Measurements from ENCODE around the gene SIGLEC12.
"Not testable (repeated sequence)": the region's sequence is repeated elsewhere in the genome, so short reads cannot be mapped to it uniquely, and the experiment has no call there.

The SIGLEC12 gene

DNA sequence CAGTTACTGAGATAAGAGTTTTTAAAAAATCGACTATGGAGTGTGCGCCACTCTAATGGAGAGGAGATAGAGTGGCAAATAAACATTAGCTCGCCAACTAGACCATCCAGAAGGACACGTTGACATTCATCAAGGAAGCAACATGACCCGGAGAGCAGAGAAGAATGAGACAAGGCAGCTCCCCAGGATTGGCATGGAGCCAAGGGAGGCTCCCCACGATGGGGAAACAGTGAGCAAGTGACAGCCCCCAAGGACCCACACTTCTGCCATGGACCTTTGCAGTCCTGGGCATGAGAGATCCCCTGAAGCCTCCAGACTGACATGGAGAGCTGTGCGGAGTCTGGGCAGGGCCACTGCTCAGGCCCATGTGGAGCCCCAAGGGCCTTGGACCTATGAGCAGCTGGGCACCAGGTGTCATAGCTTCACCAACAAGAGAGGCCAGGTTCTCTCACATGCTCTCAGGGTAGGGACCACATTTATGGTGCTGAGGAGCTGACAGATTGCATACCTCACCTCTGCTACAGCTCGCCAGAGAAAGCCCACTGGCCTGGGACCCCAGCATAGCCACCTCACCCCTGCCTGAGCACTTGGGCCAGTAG is 23.2 kb upstream of the SIGLEC12 start:
- no peak for DNase-seq (ENCODE audit: low read depth in 4 of 4, low spot score in 1 of 4)

DNA sequence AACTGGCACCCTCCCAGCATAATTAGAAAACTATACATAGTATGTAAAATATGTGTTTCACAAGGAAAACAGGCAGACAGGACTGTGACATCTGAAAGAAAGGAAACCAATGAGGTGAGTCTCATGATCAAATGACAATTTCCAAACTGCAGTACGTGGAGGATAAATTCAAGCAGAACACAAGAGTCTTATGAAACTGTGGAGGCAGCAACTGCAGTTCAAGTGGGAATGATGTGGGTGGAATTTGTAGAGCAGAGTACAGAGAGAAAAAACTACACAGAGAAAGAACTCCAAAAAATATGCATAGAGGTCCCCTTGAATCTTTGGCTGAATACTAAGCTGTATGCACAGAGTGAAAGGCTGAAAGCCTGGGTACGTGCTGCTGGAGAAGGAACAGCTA is 20.2 kb upstream of the SIGLEC12 start:
- no peak for DNase-seq (ENCODE audit: low read depth in 4 of 4, low spot score in 1 of 4)

DNA sequence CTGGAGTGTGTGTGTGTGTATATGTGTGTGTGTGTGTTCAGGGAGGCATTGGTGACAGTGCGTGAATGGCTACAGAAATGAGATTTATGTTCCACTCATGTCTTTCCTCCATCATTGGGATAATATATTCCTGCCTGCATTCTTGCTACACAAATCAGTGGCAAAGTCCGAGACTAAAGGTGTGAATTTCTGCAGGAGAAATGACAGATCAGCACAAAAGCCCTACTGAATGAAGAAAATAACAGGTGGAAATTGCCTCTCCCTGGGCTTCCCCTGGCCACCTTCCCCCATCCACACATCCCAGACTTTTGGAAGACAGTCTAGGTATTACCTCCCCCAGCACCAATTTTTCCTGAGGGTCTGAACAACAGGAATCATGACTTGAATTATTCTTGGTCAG is 19.8 kb upstream of the SIGLEC12 start:
- no peak for DNase-seq (ENCODE audit: low read depth in 4 of 4, low spot score in 1 of 4)

DNA sequence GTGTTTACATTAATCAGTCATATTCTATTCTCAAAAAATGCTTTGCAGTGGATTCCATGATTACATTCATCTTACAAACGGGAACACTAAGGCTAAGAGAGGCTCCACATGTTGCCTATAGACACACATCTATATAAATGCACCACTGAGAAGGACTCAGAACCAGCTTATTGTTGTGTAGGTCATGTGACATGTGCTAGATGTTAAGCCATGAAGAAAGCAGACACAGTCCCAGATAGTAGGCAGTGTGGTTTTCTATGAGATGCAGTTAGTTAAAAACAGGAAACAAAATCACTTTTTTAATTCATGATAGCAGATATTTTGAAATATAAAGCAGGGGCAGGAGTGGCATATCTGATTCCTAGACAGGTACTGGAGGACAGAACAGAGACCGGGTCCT is 19.1 kb upstream of the SIGLEC12 start:
- DNase-seq (ENCODE audit: low read depth in 4 of 4, low spot score in 1 of 4): no peak

DNA sequence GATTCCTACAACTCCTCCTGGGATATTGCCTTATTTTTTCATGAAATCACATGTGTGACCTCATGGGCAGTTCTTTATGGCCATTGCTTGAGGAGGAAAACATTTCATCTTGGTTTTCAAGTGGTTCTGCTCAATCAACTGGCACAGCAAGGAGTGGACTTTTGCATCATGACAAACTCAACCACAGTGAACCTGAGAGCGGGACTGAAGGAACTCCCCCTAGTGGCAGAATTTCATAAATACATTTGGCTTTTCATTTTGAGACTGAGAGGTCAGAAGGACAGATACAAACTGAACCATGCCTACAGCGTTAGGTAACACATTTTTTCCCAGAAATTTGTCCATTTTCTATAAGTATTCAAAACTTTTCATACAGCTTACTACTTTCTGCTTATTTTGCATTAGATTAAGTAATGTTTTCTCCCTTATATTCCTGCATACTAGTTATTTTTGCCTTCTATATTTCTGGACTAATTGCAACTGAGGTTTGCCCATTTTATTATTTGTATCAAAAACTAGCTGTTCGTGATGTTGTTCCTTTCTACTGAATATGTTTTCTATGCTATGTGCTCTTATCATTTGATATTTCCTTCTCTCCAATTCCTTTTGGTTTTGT is 13.4 kb upstream of the SIGLEC12 start:
- DNase-seq (ENCODE audit: low read depth in 4 of 4, low spot score in 1 of 4): peak in 1 of 4 experiments; percentile 13

DNA sequence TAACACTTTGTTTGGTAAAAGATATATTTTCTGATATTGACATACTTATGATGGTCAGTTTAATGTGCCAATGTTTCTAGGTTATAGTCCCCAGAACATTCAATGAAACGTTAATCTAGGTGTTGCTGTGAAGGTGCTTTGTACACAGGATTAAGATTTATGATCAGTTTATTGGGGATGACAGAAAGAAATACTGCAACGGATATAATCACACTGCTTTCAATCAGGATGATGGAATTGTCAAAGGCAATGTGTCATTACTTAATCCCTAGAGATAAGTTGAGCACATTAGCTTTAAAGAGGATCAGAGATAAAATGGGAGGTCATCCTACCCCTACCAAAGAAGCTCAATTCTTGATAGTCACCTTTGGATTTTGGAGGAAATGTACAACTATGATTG is 12.4 kb upstream of the SIGLEC12 start:
- no peak for DNase-seq (ENCODE audit: low read depth in 4 of 4, low spot score in 1 of 4)

DNA sequence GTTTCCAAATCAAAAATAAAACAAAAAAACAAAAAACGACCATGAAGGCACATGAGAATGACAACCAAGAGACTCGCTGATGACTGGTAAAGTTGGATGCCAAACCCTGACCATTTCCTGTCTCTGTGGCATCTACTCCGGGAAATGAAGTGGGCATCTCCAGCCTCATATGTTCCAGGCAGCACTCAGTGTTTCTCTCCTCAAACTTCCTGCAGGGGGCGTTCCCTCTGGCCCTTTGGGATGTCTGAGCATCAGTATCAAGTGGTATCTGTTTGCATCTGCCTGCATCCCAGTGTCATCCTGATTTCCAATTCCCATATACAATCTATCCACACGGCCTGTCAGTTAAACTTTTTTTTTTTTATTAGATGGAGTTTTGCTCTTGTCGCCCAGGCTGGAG is 9.8 kb upstream of the SIGLEC12 start:
- no peak for DNase-seq (ENCODE audit: low read depth in 4 of 4, low spot score in 1 of 4)

DNA sequence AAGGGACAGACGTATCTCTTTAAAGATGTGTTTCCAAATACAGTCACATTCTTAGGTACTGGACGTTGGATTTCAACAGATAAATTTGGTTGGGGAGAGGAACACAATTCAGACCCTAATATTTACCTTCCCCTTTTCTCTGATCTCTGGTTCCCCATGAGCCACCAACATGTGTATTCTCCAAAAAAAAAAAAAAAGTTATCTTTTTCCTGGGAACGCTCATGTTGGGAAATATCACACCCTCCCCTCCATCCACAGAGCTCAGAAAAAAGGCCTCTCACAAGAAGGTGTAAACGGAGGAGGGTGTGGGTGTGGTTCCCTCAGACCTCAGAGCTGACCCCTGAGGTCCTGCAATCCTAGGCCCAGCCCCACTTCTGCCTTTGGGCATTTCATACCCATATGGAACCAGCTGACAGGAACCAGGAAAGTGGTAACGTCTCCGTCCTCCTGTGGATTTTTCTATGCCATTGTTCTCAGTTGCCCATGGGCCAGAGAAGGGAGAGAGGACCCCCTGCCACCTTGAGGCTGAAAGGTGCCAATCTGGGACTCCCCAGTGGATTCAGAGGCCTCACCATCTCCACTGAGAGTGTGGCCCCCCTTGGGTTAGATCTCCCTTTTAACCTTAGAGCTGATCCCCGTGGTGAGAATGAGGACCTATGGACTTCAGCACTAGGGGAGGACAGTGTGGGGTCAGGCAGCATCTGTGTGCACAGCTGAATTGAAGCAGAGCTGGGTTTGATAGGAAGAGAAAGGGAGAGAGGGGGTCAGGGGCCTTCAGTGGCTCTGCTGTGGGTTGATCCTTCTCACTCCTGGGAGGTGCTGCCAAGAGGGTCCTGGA is 8.4 kb upstream of the SIGLEC12 start:
- no peak for DNase-seq (ENCODE audit: low read depth in 4 of 4, low spot score in 1 of 4)

DNA sequence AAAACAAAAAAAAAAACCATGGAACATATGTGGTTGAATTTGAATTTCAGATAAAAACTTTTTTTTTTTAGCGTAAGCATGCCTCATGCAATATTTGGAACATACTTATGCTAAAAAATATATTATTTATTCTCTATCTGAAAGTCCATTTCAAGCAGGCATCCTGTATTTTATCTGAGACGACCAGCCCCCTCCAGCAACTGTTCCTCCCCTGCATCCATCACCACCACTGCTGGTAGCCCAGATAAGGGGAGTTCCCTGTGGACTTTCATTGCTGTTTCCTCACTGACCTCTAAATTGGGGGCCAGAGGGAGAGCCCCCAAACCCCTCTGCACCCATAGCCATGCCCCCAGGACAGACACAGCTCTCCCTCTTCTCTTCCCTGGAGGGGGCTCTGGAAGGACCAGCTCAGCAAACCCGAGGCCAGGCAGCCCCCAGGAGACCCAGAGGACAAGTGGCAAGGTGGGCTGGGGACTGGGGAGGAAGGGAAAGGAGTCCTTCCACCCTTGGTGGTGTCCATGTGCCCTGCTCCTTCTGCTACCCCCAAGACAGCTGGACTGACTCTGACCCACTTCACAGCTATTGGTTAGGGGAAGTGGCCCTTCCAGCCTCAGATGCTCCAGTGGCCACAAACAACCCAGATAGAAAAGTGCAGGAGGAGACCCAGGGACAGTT is 6.6 kb upstream of the SIGLEC12 start:
- no peak for DNase-seq (ENCODE audit: low read depth in 4 of 4, low spot score in 1 of 4)

DNA sequence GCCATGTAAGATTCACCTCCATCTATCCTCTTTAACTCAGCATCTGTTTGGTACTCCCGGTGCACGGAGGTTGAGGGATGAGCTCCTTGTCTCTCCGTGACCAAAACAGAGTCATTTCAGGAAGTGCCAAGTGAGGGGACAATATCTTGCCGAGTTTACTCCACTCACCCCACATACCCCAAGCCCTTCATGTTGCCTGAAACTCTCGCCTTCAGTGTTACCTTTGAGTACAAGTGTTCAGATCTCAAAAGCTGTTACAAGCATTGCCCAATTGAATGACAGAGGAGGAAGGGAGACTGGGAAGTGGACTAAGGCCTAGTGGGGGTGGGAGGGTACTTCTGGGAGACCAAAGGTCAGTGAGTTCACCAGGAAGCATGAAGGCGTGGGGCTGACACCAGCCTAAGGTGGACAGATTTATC is 6.0 kb upstream of the SIGLEC12 start:
- DNase-seq (ENCODE audit: low read depth in 4 of 4, low spot score in 1 of 4): no peak

DNA sequence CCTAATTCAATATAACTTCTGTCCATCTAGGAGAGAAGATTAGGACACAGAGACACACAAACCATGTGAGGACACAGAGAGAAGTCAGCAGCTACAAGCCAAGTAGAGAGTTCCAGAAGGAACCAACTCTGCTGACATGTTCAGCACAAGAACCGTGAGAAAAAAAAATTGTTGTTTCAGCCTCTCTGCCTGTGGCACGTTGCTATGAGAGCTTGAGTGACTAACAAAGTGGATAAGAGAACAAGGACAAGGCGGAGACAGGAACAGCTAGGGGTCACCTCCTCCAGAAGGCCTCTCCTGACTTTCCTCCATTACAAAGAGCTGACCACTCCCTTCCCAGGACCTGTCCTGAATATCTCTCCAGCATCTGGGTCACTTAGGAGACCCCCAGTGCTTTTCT is 5.6 kb upstream of the SIGLEC12 start:
- no peak for DNase-seq (ENCODE audit: low read depth in 4 of 4, low spot score in 1 of 4)

DNA sequence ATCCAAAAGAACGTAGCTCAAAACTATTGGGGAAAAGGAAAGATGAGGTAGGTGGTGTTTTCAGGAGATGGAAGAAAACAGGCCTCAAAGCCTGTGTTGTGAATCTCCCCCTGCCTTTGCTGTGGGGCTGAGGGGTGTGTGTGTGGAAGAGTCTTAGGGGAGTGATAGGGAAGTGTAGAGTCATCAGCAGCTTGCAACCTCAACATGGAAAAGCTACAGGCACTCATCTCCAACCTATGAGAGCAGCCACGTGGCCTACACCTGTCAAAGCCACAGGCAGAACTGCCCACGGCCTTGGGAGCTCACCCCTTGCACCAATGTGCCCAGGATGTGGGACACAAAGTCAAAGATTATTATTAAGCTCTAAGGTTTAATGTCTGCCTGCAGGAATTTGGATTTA is 4.3 kb upstream of the SIGLEC12 start:
- no peak for DNase-seq (ENCODE audit: low read depth in 4 of 4, low spot score in 1 of 4)

DNA sequence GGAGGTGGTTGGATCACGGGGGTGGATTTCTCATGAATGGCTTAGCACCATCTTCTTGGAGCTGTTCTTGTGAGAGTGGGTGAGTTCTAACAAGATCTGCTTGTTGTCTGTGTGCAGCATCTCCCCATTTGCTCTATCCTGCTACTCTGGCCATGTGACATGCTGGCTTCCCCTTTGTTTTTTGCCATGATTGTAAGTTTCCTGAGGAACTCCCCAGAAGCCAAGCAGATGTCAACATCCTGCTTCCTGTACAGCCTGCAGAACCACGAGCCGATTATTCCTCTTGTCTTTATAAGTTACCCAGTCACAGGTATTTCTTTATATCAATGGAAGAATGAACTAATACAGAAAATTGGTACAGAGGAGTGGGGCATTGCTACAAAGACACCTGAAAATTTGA is 2.3 kb upstream of the SIGLEC12 start:
- DNase-seq (ENCODE audit: low read depth in 4 of 4, low spot score in 1 of 4): no peak

DNA sequence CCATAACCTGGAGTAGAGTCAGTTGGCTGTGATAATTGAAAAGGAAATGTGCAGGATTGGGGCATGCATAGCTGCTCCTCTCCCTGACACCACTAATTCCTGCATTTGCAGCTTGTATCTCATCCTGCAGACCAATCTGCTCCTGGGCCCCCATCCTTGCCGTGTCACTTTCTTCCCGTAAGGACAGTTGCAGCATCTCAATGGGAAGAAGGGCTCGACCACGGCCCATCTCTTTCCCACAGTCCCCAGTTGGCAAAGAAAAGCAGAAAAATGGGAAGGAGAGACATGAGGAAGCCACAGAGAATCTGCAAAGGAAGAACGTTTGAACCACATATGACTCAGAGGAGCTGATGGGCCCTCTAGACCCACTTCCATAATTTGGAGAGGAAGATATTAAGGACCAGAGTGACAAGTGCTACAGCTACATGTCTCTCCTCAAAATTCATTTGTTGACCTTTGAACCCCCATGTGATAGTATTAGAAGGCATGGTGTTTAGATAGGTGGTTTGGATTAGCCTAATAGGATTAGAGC is 1.8 kb upstream of the SIGLEC12 start:
- DNase-seq (ENCODE audit: low read depth in 4 of 4, low spot score in 1 of 4): no peak

DNA sequence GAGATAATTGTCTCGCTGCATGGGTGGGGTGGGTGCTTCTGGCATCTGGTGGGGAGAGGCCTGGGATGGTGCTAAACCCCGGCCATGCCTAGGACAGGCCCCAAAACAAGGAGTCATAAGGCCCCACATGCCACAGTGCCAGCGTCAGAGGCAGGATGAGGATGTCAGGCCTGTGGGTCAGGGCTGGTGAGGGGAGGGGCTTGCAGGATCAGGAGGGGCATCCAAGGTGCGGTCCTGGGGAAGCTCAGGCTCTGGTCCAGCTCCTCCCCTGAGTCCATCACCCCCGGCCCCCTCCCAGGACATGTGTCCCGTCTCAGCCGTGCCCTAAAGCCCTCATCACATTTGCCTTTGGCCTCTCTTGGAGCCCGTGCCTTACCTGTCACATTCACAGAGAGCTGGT is 669 bp downstream of the SIGLEC12 start:
- not testable (repeated sequence) for DNase-seq (ENCODE audit: low read depth in 4 of 4, low spot score in 1 of 4)

DNA sequence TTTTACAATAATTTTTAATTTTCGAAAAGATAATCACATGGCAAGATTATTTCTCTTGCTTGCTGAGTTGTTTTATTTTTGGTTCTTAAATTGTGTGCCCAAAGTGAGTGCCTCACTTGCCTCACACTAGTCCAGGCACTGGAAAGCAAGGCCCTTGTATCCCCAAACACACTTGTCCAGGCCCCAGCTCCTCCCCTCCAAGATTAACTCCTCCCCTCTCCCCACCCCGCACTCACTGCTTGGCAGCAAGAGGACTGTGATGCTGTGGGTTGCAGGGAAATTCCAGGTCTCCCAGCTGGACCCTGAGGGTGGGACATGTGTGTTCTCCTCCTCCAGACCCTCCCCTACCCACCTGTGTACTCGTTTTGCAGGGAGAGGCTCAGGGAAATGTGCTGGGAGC is 3.9 kb downstream of the SIGLEC12 start:
- DNase-seq (ENCODE audit: low read depth in 4 of 4, low spot score in 1 of 4): no peak

DNA sequence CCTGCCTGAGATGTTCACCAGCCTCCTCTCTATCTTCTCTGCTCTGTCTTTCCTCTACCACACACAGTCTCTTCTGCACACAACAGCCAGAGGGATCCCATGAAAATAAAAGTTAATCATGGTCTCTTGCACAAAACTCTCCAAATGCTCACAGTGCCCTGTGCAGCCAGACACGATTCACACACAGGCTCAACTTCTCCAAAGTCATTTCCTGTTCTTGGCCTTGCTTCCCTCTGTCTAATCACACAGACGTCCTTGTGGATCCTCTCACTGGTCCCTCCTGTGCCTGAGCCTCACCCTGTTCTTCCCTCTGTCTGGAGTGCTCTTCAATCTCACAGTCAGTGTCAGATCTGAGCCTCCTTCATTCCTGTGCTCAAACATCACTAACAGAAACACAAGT is 7.8 kb downstream of the SIGLEC12 start:
- DNase-seq (ENCODE audit: low read depth in 4 of 4, low spot score in 1 of 4): no peak

DNA sequence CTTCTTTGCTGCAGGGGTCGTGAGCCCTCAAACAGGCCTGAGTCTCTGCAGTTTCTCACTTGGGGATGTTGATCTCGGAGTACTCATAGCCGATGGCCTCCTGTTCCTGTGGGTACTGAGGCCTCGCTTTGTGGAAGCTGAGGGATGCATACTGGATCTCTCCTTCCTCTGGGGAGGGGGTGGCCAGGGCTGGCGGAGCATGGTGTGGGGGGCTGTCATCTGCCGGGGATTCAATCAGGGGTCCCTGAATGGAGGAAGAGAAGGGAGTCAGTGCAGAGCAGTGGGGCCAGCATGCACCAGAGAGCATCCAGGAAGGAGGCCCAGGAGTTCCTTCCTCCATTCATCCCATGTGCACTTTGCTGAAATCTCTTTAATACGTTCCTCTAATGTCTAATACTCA is 10.0 kb downstream of the SIGLEC12 start:
- no peak for DNase-seq (ENCODE audit: low read depth in 4 of 4, low spot score in 1 of 4)

DNA sequence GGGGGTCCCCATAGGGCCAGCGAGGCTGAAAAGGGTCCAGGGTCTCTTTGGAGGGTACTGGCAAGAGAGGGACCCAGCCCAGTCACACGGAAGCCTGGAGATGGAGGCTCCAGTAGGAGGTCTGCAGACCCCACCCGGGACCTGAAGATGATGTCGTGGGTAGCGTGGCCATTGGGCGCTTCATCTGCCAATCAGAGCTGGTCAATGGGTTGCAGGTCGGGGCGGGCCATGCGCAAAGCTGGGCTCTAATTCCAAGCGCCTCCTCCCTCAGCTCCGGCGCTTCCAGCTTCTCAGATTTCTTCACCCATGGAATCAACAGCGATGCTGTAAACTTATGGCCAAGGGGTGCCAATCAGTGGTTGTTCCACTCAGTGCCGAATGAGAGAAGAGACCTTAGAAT is 10.9 kb downstream of the SIGLEC12 start:
- no peak for DNase-seq (ENCODE audit: low read depth in 4 of 4, low spot score in 1 of 4)

DNA sequence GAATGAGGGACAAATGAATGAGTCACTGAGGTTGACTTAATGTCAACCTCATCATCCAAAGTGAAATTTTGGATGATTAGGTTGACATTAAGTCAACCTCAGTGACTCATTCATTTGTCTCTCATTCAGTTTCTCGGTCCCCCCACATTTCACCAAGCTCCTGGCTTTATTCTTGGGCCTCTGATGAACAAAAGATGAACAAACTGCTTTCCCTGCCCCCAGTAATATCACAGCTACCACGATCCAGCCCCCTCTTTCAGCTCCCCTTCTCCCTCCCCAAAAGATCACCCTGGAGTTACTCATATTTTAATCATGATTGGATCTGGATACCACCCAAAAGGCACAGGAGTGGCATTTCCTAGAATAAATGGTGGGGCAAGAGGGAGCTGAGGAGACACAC is 12.5 kb downstream of the SIGLEC12 start:
- DNase-seq (ENCODE audit: low read depth in 4 of 4, low spot score in 1 of 4): no peak

DNA sequence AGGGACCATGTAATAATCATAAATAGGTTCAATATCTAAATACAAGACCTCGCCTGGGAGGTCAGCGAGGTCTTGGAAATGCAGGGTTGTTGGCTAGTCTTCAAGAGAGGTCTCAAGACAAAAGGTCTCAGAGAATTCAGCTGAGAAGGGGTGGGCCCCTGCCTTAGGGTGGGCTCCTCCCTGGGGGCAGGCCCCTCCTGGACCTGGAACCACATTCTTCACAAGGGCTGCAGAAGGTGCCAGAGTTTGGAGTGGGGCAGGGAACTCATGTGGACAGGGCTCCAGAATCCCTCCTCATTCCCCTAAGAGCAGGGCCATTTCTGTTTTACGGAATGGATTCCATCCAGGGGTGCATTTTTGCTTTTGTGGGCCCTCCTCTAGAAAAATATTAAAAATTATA is 13.1 kb downstream of the SIGLEC12 start:
- no peak for DNase-seq (ENCODE audit: low read depth in 4 of 4, low spot score in 1 of 4)
